ENCODE results near the gene STX10. TPM values are rescaled to one million over a fixed set of nuclear protein-coding genes. Genes with fewer than 3 reads are reported as not detected.

The STX10 gene
- total RNA-seq, 2 donors from 2014 or later, result 31.4 to 39.0 TPM

DNA sequence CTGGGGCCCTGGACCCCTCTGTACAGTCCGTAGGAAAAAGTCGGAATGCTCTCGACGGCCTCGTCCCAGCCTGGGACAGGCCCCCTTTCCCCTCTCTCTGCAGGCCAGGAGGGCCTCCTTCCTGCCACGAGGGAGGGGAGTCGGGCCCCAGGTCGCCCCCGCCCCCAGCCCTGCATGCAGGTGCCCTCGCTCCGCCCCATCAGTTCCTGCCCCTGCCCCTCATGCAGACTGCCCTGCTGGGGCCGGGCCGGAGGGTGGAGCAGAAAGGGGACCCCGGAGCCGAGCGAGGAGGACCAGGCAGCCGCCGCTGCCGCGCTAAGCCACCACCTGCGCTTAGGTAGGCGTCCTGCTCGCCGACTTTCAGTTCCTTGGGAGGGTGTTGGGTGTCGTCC is 54.8 kb downstream of the STX10 start:
- no peak for DNase-seq (ENCODE audit: low spot score)
- intact Hi-C loops (cut with DNase I), result loop anchor here (2.0 to 10.0 kb wide), 4 partner anchors 81 to 538 kb away; no protein-coding TSS in a partner anchor

DNA sequence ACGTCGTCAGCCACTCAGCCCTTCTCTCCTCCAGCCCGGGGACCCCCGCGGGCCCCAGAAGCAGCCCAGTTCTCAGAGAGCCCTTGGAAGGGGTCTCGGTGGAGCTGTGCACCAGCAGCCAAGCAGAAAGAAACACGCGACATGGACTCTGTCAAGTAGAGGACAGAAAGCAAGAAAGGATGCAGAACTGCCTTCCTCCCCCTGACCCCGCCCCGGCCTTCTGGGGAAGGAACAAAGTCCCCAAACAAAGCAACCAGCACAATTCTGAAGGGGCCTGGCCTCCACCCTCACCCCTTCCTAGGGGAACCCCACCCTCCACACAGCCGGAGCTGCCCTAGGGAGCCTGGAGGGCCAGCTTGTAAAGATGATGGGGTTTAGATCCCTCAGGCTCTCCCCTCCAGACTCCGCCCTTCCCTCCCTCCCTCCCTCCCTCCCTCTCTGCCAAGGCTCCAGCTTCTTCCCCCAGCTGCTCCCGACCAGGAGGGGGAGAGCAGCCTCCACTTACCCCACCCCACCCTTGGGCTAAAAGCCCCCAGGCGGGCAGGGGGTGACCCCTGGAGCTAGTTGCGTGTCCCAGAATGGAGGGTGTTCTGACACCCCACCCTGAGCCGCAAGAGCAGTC is 55.3 kb downstream of the STX10 start:
- no peak for DNase-seq (ENCODE audit: low spot score)
- intact Hi-C loops (cut with DNase I), result loop anchor here (2.0 to 10.0 kb wide), 5 partner anchors 80 to 538 kb away; partner anchors contain the start of gene NFIX (in 1 of the 2)

DNA sequence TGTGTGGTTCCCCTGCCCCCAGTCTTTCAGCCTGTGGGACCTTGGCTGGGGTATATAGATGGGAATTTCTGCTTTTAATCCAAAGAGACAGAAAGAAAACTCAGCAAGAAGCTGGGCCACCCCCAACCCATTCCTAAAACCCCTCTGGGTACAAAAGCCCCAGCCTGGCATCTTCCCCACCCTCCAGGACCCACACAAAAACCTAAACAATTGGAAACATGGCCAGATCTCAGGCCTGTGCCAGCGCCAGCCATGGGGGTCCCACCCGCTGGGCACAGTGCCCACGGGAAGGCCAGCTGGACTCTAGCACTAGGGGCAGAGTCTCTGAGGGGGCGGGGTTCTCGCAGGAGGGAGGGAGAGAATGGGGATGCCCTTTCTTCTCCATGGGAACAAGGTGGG is 56.1 kb downstream of the STX10 start:
- DNase-seq (ENCODE audit: low spot score), result no peak
- intact Hi-C loops (cut with DNase I), result loop anchor here (2.0 to 10.0 kb wide), 3 partner anchors 79 to 109 kb away; partner anchors contain the start of gene NFIX (in 1 of the 2)

Other genes starting within 250 kb of the STX10 start
- gene SYCE2, start 231.1 kb downstream of the STX10 start, total RNA-seq, result not detected
- 10 to 100 TPM; 30.8 to 31.1 TPM for gene FARSA, start 216.7 kb downstream of the STX10 start, total RNA-seq
- gene CALR, start 211.8 kb downstream of the STX10 start, total RNA-seq, result 100 to 1,000 TPM; 629 to 855 TPM
- 100 to 1,000 TPM in 1 of 2 donors, 10 to 100 TPM in 1; 90.9 to 124 TPM for gene RAD23A, start 204.5 kb downstream of the STX10 start, total RNA-seq
- gene GADD45GIP1, start 193.2 kb downstream of the STX10 start, total RNA-seq, result 10 to 100 TPM; 18.1 to 20.7 TPM
- not detected for gene DAND5, start 180.8 kb downstream of the STX10 start, total RNA-seq
- gene NFIX, start 154.9 kb downstream of the STX10 start, total RNA-seq, result 100 to 1,000 TPM; 242 to 327 TPM
- gene LYL1, start 47.5 kb downstream of the STX10 start, total RNA-seq, result 10 to 100 TPM in 1 of 2 donors, 1 to 10 TPM in 1; 9.8 to 13.0 TPM
- gene TRMT1, start 33.6 kb downstream of the STX10 start, total RNA-seq, result 10 to 100 TPM; 21.9 to 24.1 TPM
- 10 to 100 TPM; 37.6 to 39.7 TPM for gene NACC1, start 32.1 kb downstream of the STX10 start, total RNA-seq
- gene IER2, start within 50 bp of the STX10 start, total RNA-seq, result 100 to 1,000 TPM in 1 of 2 donors, 10 to 100 TPM in 1; 73.1 to 130 TPM

Measured in posterior vena cava (tissue), 2 donors.